ENCODE measurements around the gene NAGA.

Gene NAGA

DNA sequence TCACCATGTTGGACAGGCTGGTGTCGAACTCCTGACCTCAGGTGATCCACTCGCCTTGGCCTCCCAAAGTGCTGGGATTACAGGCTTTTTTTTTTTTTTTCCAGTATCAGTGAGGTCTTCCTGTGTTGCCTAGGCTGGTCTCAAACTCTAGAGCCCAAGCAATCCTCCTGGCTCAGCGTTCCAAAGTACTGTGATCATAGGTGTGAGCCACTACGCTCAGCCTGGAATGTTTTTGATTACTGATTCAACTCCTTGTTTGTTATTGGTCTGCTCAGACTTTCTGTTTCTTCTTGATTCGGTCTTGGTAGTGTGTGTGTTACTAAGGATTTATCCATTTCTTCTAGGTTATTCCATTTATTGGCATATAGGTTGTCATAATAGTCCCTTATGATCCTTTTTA is 31.3 kb downstream of the NAGA start:
- DNase-seq (ENCODE audit: low spot score) = no peak

DNA sequence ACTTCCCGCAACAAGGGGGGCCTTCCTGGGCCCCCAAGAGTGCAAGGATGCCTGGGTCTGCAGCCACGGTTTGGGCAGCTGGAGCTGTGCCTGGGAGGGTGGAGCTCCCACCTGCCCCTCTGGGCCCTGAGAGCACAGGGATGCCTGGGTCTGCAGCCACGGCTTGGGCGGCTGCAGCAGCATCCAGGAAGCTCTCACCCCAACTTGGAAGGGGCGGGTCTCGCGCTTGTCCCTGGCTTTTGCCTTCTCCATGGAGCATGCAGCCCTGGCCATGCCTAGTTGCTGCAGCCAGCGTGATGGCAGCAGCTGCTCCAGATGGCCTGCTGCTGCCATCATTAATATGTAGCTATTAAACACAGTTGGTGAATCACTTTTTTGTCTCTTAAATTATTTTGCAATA is 35.4 kb downstream of the NAGA start:
- no peak for DNase-seq (ENCODE audit: low spot score)

DNA sequence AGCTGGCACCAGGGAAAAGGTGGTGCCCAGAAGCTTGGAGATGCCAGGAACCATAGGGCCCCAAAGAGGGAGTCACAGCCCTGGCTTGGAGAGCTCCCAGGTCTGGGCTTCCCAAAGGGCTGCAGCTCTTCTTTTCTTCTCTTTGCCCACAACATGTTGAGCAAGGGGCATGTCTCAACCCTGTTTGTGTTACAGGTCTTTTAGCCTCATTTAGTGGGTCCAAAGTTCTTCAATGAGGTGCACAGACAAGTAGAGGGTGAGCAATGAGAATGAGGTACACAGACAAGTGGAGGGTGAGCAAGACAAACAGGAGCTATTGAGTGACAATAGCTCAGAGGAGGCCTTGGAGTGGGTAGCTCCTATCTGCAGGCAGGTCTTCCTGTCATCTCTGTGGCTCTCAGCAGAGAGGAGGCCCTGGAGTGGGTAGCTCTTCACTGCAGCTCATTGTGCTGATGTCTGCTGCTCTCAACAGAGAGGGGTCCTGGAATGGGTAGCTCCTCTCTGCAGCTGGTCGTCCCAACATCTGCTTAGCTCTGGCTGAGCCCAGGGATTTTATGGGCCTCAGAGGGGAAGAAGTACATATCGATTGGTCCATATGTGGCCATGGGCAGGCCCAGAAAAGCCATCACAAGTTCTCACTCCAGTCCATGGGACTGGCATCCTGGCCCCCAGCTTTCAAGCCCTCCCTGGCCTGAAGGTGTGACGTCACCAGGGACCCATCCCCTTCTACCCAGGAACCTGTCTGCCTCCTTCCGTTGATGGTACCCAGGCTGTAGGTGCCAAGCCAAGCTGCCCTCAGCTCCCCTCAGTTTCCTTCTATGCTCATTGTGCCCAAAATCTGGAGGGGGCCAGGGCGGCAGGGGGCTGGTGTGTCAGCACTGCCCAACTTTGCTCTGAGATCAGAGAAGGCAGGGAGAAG is 37.1 kb downstream of the NAGA start:
- no peak for DNase-seq (ENCODE audit: low spot score)

DNA sequence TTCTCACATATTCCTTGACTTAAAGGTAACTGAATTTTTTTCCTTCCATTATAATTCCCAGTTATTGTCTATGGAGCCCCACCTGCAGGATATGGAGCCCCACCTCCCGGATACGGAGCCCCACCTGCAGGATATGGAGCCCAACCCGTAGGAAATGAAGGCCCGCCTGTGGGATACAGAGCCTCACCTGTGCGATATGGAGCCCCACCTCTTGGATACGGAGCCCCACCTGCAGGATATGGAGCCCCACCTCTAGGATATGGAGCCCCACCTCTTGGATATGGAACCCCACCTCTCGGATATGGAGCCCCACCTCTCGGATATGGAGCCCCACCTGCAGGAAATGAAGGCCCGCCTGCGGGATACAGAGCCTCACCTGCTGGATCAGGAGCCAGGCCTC is 43.9 kb downstream of the NAGA start:
- DNase-seq (ENCODE audit: low spot score) = no peak

DNA sequence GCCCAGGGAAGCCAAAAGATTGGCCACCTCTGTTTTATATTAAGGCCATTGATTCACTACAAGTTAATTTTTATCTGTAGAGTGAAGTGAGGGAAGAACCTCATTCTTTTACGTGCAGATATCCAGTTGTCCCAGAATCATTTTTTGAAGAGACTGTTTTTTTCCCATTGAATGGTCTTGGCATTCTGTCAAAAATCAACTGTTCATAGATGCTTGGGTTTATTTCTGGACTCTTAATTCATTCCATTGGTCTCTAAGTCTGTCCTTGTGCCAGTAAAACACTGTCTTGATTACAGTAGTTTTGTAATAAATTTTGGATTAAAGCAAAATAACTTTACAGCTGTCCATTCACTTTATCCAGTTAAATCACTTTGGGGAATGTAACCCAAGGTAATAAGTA is 45.2 kb downstream of the NAGA start:
- no peak for DNase-seq (ENCODE audit: low spot score)

GRCh38 chr22:42022162-42022847 is 48.3 kb downstream of the NAGA start:
- no peak for DNase-seq (ENCODE audit: low spot score)

- DNase-seq (ENCODE audit: low spot score) = no peak
Measured at GRCh38 chr22:42021571-42021970, 49.0 kb downstream of the NAGA start.

- no peak for DNase-seq (ENCODE audit: low spot score)
Measured at GRCh38 chr22:42018224-42018623, 52.4 kb downstream of the NAGA start.

- DNase-seq (ENCODE audit: low spot score) = no peak
Measured at GRCh38 chr22:42016111-42016510, 54.5 kb downstream of the NAGA start.

DNA sequence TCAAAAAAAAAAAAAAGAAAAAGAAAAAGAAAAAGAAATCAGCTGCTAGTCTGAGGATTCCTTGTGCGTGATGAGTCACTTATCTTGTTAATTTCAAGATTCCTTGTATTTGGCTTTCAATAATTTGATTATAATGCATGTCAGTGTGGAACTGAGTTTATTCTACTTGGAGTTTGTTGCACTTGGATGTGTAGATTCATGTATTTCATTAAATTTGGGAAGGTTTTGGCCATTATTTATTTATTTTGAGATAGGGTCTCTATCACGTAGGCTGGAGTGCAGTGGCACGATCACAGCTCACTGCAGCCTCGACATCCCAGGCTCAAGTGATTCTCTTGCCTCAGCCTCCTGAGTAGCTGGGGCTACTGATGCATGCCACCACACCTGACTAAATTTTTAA is 57.2 kb downstream of the NAGA start:
- no peak for DNase-seq (ENCODE audit: low spot score)

DNA sequence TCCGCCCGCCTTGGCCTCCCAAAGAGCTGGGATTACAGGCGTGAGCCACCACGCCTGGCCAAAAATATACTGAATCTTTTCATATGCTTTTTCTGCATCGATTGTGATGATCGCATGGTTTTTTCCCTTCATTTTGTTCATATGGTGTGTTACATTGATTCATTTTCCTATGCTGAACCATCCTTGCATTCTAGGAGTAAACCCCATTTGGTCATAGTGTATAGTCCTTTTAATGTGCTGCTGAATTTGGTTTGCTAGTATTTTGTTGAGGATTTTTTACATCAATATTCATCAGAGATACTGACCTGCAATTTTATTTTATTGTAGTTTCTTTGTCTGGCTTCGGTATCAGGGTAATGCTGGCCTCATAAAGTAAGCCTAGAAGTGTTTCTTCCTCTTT is 59.8 kb downstream of the NAGA start:
- DNase-seq (ENCODE audit: low spot score) = no peak

All from hematopoietic multipotent progenitor cell treated with erythropoietin and hydrocortisone succinate and interleukin-3 and kit ligand, for 17 days (in vitro differentiated cells).